ENCODE data around the gene KCNMA1.

The KCNMA1 gene

GRCh38 chr10:76830218-76830617, 807.4 kb downstream of the KCNMA1 start:
- Histone ChIP-seq H3K36me3 (ENCODE audit: insufficient read depth, low read length) (no peaks in the 10 kb centered on the region), H3K9me3 (ENCODE audit: low read length) (no peaks in the 10 kb centered on the region), H3K4me3 (ENCODE audit: low read length) (no peak overlapping the region), H3K4me1 (ENCODE audit: insufficient read depth, low read length) (no peaks in the 10 kb centered on the region), H2AFZ (ENCODE audit: low read depth, low read length) (no peak overlapping the region), H3K27me3 (ENCODE audit: insufficient read depth, low read length) (no peaks in the 10 kb centered on the region)

DNA sequence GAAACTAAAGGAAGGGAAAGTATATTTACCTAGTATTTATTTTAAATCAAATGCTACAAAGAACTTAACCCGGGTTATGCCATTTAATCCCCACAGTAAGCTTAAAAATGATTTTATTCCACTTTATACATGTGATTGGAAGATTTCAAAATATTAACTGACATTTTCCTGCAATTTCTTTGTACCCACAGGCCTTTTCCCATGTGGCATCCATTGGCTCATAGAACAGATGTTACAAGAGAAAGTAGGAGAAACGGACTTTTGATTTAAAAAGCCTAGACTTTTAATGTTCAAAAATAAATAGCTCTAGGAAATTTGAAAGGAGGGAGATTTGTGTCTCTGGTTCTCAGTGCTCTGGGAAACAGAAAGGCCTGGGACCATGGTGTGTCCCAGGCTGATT, 807.9 kb downstream of the KCNMA1 start:
- no peaks in the 10 kb centered on the region for H3K9me3 ChIP-seq (ENCODE audit: low read length)
- H3K36me3 ChIP-seq (ENCODE audit: insufficient read depth, low read length), result no peaks in the 10 kb centered on the region
- no peaks in the 10 kb centered on the region for H3K4me1 ChIP-seq (ENCODE audit: insufficient read depth, low read length)
- no peaks in the 10 kb centered on the region for H3K27me3 ChIP-seq (ENCODE audit: insufficient read depth, low read length)
- no peak overlapping the region for H2AFZ ChIP-seq (ENCODE audit: low read depth, low read length)
- no peak overlapping the region for H3K4me3 ChIP-seq (ENCODE audit: low read length)
